ENCODE measurements around the gene GPR153.

DNA sequence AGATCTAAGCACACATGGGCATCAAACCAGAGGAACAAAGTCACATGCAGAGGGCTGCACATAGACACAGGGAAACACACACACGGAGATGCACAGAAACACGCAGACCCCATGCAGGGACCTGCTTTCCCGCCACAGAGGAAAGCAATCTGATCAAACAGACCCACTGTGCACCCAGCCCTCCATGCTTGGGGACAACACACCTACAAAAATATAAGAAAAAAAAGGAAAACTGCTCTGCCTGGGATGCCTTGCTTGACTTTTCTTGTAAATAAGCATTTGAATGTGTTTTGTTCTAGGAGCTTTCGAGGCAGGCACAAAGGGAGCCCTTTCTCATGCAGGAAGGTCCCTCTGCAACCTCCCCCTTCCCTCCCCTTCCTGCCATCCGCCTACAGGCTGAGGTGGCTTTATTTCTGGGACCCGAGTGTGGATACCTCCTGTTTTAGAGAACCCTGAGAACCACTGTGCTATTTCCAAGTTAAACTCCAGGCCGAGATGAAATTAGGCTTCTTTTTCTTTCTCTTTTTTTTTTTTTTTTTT, 21.6 kb downstream of the GPR153 start:
- no peak for TF ChIP-seq POLR2AphosphoS5 (IDR thresholded peaks at IDR 0.05; ENCODE audit: borderline replicate concordance, low read depth, low read length)
- no peak for TF ChIP-seq EZH2 (IDR thresholded peaks at IDR 0.05)
